HG03575 (cell line): ENCODE measurements around the gene TFPT.
"Not testable (repeated sequence)": the region's sequence is repeated elsewhere in the genome, so short reads cannot be mapped to it uniquely, and the experiment has no call there.

Source experiments
- ATAC-seq: cut with Tn5 transposase; IDR thresholded peaks from one replicate; pipeline ENCODE4 v1.9.1; 2021; ENCODE audit not compliant: unreplicated experiment, insufficient number of reproducible peaks, low FRiP score; ENCODE audit errors: extremely low read depth

The TFPT gene

GRCh38 chr19:54128441-54128725 is 12.9 kb upstream of the TFPT start:
- no peak for ATAC-seq

GRCh38 chr19:54127688-54128440 is 12.4 kb upstream of the TFPT start:
- ATAC-seq, result no peak

- ATAC-seq, result no peak
Observed at GRCh38 chr19:54125713-54126112, 10.3 kb upstream of the TFPT start.

GRCh38 chr19:54124393-54124792 is 8.9 kb upstream of the TFPT start:
- ATAC-seq, result no peak

- no peak for ATAC-seq
Observed at GRCh38 chr19:54123682-54124081, 8.2 kb upstream of the TFPT start.

- ATAC-seq, result no peak
Observed at GRCh38 chr19:54121259-54121658, 5.8 kb upstream of the TFPT start.

GRCh38 chr19:54114340-54115108 is 933 bp downstream of the TFPT start:
- ATAC-seq, result no peak

- no peak for ATAC-seq
Observed at GRCh38 chr19:54109651-54110050, 5.8 kb downstream of the TFPT start.

- ATAC-seq, result no peak
Observed at GRCh38 chr19:54108496-54108895, 7.0 kb downstream of the TFPT start.

- ATAC-seq, result no peak
Observed at GRCh38 chr19:54107876-54108490, 7.5 kb downstream of the TFPT start.

- ATAC-seq, result no peak
Observed at GRCh38 chr19:54106716-54107115, 8.7 kb downstream of the TFPT start.

GRCh38 chr19:54105796-54106195 is 9.7 kb downstream of the TFPT start:
- no peak for ATAC-seq

- ATAC-seq, result no peak
Observed at GRCh38 chr19:54104998-54105715, 10.3 kb downstream of the TFPT start.

- peak; percentile 76 for ATAC-seq
Observed at GRCh38 chr19:54102421-54103169, 12.9 kb downstream of the TFPT start, which contains the start of gene NDUFA3. TSS of gene NDUFA3 (plus strand) at chr19:54102855. CDS start at chr19:54102879, 24 bp downstream.

- no peak for ATAC-seq
Observed at GRCh38 chr19:54100561-54100960, 14.9 kb downstream of the TFPT start, which contains the start of gene OSCAR. TSS of gene OSCAR (minus strand) at chr19:54100803. CDS start at chr19:54100792, 11 bp downstream.

- not testable (repeated sequence) for ATAC-seq
Observed at GRCh38 chr19:54099903-54100255, 15.6 kb downstream of the TFPT start.

GRCh38 chr19:54099190-54099902 is 16.1 kb downstream of the TFPT start:
- ATAC-seq, result no peak

GRCh38 chr19:54096617-54097106 is 18.8 kb downstream of the TFPT start:
- no peak for ATAC-seq
